Neuronal stem cell (in vitro differentiated cells): ENCODE measurements around the gene CCL19.
A peak's percentile ranks its signal among the peaks of the same experiment; 100 is the strongest.

Source experiments
- DNase-seq: peaks from one replicate; pipeline ENCODE4 v3.0.0-alpha.2; 2013; ENCODE audit warnings: low spot score
- H2AFZ ChIP-seq: one replicate; pipeline ENCODE4 v1.6.1; 2013; ENCODE audit warnings: mild to moderate bottlenecking, low read length, inconsistent platforms
- H2AK5ac ChIP-seq: 2 replicates; pipeline ENCODE4 v1.6.1; 2013; ENCODE audit warnings: low read depth, mild to moderate bottlenecking, inconsistent platforms, low read length, moderate library complexity, mixed read lengths
- H2BK120ac ChIP-seq: 2 replicates; pipeline ENCODE4 v1.6.1; 2013; ENCODE audit warnings: low read depth, mild to moderate bottlenecking, inconsistent platforms, low read length, moderate library complexity, mixed read lengths
- H2BK12ac ChIP-seq: one replicate; pipeline ENCODE4 v1.6.1; 2013; ENCODE audit warnings: low read length, inconsistent platforms
- H2BK15ac ChIP-seq: 2 replicates; pipeline ENCODE4 v1.6.1; 2013; ENCODE audit warnings: mild to moderate bottlenecking, low read length, inconsistent platforms, mixed read lengths
- H2BK5ac ChIP-seq: one replicate; pipeline ENCODE4 v1.6.1; 2013; ENCODE audit warnings: inconsistent platforms, mild to moderate bottlenecking, low read length, moderate library complexity
- H3K14ac ChIP-seq: one replicate; pipeline ENCODE4 v1.6.1; 2013; ENCODE audit warnings: low read length, inconsistent platforms
- H3K18ac ChIP-seq: 2 replicates; pipeline ENCODE4 v1.6.1; 2013; ENCODE audit warnings: low read length, inconsistent platforms
- H3K23ac ChIP-seq: 2 replicates; pipeline ENCODE4 v1.6.1; 2013; ENCODE audit warnings: low read depth, mild to moderate bottlenecking, mixed read lengths, low read length, inconsistent platforms; ENCODE audit not compliant: poor library complexity
- H3K27ac ChIP-seq: replicated peaks from 3 replicates; pipeline ENCODE4 v1.5.1; 2013; ENCODE audit warnings: low read length, inconsistent platforms
- H3K27me3 ChIP-seq, 3 experiments: 2 replicates each; pipeline ENCODE4 v1.6.1; 2013; ENCODE audit warnings: low read length in 3 of 3, mild to moderate bottlenecking in 2 of 3, inconsistent platforms in 1 of 3, low read depth in 1 of 3, mixed read lengths in 1 of 3, moderate library complexity in 1 of 3; ENCODE audit not compliant: control insufficient read depth in 3 of 3, insufficient read depth in 3 of 3
- H3K36me3 ChIP-seq, 2 donors: replicated peaks in 1 of 2; 2 replicates each; pipeline ENCODE4 v1.6.1; 2013; ENCODE audit warnings: low read length in 2 of 2; ENCODE audit not compliant: control insufficient read depth in 2 of 2, insufficient read depth in 2 of 2
- H3K4ac ChIP-seq: 2 replicates; pipeline ENCODE4 v1.6.1; 2013; ENCODE audit warnings: inconsistent platforms, mild to moderate bottlenecking, low read length, moderate library complexity
- H3K4me1 ChIP-seq, 2 donors: 1 replicate in 1 of 2; 2 replicates in 1 of 2; pipeline ENCODE4 v1.6.1; 2013; ENCODE audit warnings: low read length in 2 of 2, low read depth in 1 of 2; ENCODE audit not compliant: control insufficient read depth in 2 of 2, insufficient read depth in 1 of 2
- H3K4me2 ChIP-seq: one replicate; pipeline ENCODE4 v1.6.1; 2013; ENCODE audit warnings: mild to moderate bottlenecking, low read length, inconsistent platforms; ENCODE audit not compliant: insufficient read depth, poor library complexity, severe bottlenecking
- H3K4me3 ChIP-seq, 2 donors: 2 replicates each; pipeline ENCODE4 v1.5.1; 2013; ENCODE audit warnings: low read length in 2 of 2, mild to moderate bottlenecking in 2 of 2, inconsistent platforms in 1 of 2, moderate library complexity in 1 of 2
- H3K79me1 ChIP-seq: one replicate; pipeline ENCODE4 v1.6.1; 2013; ENCODE audit warnings: low read depth, mild to moderate bottlenecking, inconsistent platforms, low read length, moderate library complexity
- H3K9ac ChIP-seq: one replicate; pipeline ENCODE4 v1.6.1; 2013; ENCODE audit warnings: mild to moderate bottlenecking, low read depth, low read length, inconsistent platforms; ENCODE audit not compliant: poor library complexity
- H3K9me3 ChIP-seq, 2 donors: replicated peaks in 1 of 2; 2 replicates each; pipeline versions ENCODE3 to v1.6.1; 2013; ENCODE audit warnings: low read length in 2 of 2, mild to moderate bottlenecking in 2 of 2, inconsistent platforms in 1 of 2, low read depth in 1 of 2, mixed read lengths in 1 of 2, moderate library complexity in 1 of 2; ENCODE audit not compliant: control insufficient read depth in 2 of 2, insufficient read depth in 1 of 2
- H4K8ac ChIP-seq: one replicate; pipeline ENCODE4 v1.6.1; 2013; ENCODE audit warnings: low read depth, mild to moderate bottlenecking, inconsistent platforms, low read length, moderate library complexity
- H4K91ac ChIP-seq: one replicate; pipeline ENCODE4 v1.6.1; 2013; ENCODE audit warnings: low read length, low read depth, mild to moderate bottlenecking, inconsistent platforms; ENCODE audit not compliant: poor library complexity
- WGBS, 2 donors: extraction: QIAGEN DNeasy Blood & Tissue Kit; methylation state at CpG; one replicate each; pipeline ENCODE4 v1.1.7; 2013; ENCODE audit warnings: missing lambda C conversion rate in 2 of 2, mixed read lengths in 1 of 2; ENCODE audit not compliant: insufficient read length in 2 of 2, insufficient replicate concordance in 1 of 2; ENCODE audit errors: extremely low coverage in 2 of 2; 5-methylcytosine and 5-hydroxymethylcytosine counted together

Gene CCL19

GRCh38 chr9:34651876-34652601 is 39.0 kb downstream of the CCL19 start, which contains the start of gene IL11RA:
IL11RA (plus strand) TSS chr9:34652185; CDS start chr9:34655218, 3,033 bp downstream.
- Histone ChIP-seq H4K8ac (peak within 1 kb of the TSS; percentile 83), H3K4me2 (peak within 1 kb of the TSS; percentile 47), H3K9ac (peak within 1 kb of the TSS; percentile 81), H2AFZ (peak within 1 kb of the TSS; percentile 69), H3K18ac (peak within 1 kb of the TSS; percentile 84), H2BK5ac (peak within 1 kb of the TSS; percentile 46), H4K91ac (peak within 1 kb of the TSS; percentile 94), H3K4ac (no peak within 1 kb of the TSS), H3K27ac (peak within 1 kb of the TSS; percentile 65), H2BK120ac (no peak within 1 kb of the TSS), H3K36me3 (peaks cover 19 to 23% of the 10 kb centered on the region in 2 donors), H3K9me3 (no peaks in the 10 kb centered on the region), H3K14ac (peak within 1 kb of the TSS; percentile 39), H3K79me1 (peaks cover 1% of the 10 kb centered on the region), H2BK15ac (no peak within 1 kb of the TSS), H3K27me3 (no peaks in the 10 kb centered on the region), H2AK5ac (peak within 1 kb of the TSS; percentile 31), H3K4me3 (peak within 1 kb of the TSS; percentile 50 to 73), H3K23ac (peak within 1 kb of the TSS; percentile 1), H3K4me1 (peaks cover 38 to 40% of the 10 kb centered on the region in 2 donors), H2BK12ac (peak within 1 kb of the TSS; percentile 77)
- WGBS, 2 donors, result no CpG with 5 or more reads among the region's 24 CpGs
- DNase-seq, result peak; percentile 88

- DNase-seq, result no peak
- H2AK5ac ChIP-seq, result no peak overlapping the region
- no peaks in the 10 kb centered on the region for H3K9me3 ChIP-seq
- H3K18ac ChIP-seq, result no peak overlapping the region
- H4K8ac ChIP-seq, result no peak overlapping the region
- H3K79me1 ChIP-seq, result peaks cover 1% of the 10 kb centered on the region
- no peak overlapping the region for H2BK120ac ChIP-seq
- no peaks in the 10 kb centered on the region for H3K27me3 ChIP-seq
- peaks cover 38 to 40% of the 10 kb centered on the region in 2 donors for H3K4me1 ChIP-seq
- no peak overlapping the region for H3K23ac ChIP-seq
- H3K4ac ChIP-seq, result no peak overlapping the region
- H2BK5ac ChIP-seq, result no peak overlapping the region
- peaks cover 19 to 23% of the 10 kb centered on the region in 2 donors for H3K36me3 ChIP-seq
- no peak overlapping the region for H3K14ac ChIP-seq
- peak overlapping the region; percentile 8 to 50 for H3K4me3 ChIP-seq
- no peak overlapping the region for H2BK12ac ChIP-seq
- H3K27ac ChIP-seq, result peak overlapping the region; percentile 19
- H2AFZ ChIP-seq, result peak overlapping the region; percentile 69
- no CpG with 5 or more reads among the region's 4 CpGs for WGBS, 2 donors
- no peak overlapping the region for H2BK15ac ChIP-seq
- H3K9ac ChIP-seq, result no peak overlapping the region
- H3K4me2 ChIP-seq, result peak overlapping the region; percentile 47
- no peak overlapping the region for H4K91ac ChIP-seq
Observed at GRCh38 chr9:34651321-34651720, 39.8 kb downstream of the CCL19 start.

GRCh38 chr9:34650816-34651215 is 40.3 kb downstream of the CCL19 start:
- H2AK5ac ChIP-seq, result no peak overlapping the region
- no peak overlapping the region for H3K4me2 ChIP-seq
- H3K4me3 ChIP-seq, result peak overlapping the region in 1 of 2 donors; percentile 50
- H3K4ac ChIP-seq, result no peak overlapping the region
- peak overlapping the region; percentile 46 for H2BK5ac ChIP-seq
- no peak overlapping the region for H4K91ac ChIP-seq
- no peak for DNase-seq
- H3K9ac ChIP-seq, result no peak overlapping the region
- no peak overlapping the region for H2BK15ac ChIP-seq
- H3K36me3 ChIP-seq, result peaks cover 19 to 23% of the 10 kb centered on the region in 2 donors
- no peak overlapping the region for H3K18ac ChIP-seq
- no peak overlapping the region for H2AFZ ChIP-seq
- peaks cover 0 to 2% of the 10 kb centered on the region in 2 donors for H3K9me3 ChIP-seq
- no peak overlapping the region for H3K27ac ChIP-seq
- no peak overlapping the region for H2BK12ac ChIP-seq
- WGBS, 2 donors, result no CpG with 5 or more reads among the region's 5 CpGs
- H4K8ac ChIP-seq, result no peak overlapping the region
- no peak overlapping the region for H2BK120ac ChIP-seq
- H3K23ac ChIP-seq, result no peak overlapping the region
- H3K4me1 ChIP-seq, result peaks cover 42 to 44% of the 10 kb centered on the region in 2 donors
- peaks cover 1% of the 10 kb centered on the region for H3K79me1 ChIP-seq
- H3K27me3 ChIP-seq, result no peaks in the 10 kb centered on the region
- no peak overlapping the region for H3K14ac ChIP-seq

- Histone ChIP-seq H3K4me1 (peaks cover 38 to 40% of the 10 kb centered on the region in 2 donors), H3K4me3 (no peak overlapping the region), H3K4me2 (no peak overlapping the region), H2BK120ac (no peak overlapping the region), H3K79me1 (peaks cover 1% of the 10 kb centered on the region), H2BK5ac (no peak overlapping the region), H2AK5ac (no peak overlapping the region), H3K23ac (no peak overlapping the region), H2AFZ (no peak overlapping the region), H3K9me3 (peaks cover 0 to 2% of the 10 kb centered on the region in 2 donors), H3K14ac (no peak overlapping the region), H3K27me3 (no peaks in the 10 kb centered on the region), H2BK12ac (no peak overlapping the region), H3K4ac (no peak overlapping the region), H4K8ac (no peak overlapping the region), H3K9ac (no peak overlapping the region), H3K36me3 (peaks cover 19 to 23% of the 10 kb centered on the region in 2 donors), H3K18ac (no peak overlapping the region), H2BK15ac (no peak overlapping the region), H4K91ac (no peak overlapping the region), H3K27ac (no peak overlapping the region)
- no peak for DNase-seq
- WGBS, 2 donors, result no CpG with 5 or more reads among the region's 8 CpGs
Observed at GRCh38 chr9:34648673-34649072, 42.4 kb downstream of the CCL19 start.
